Measurements from ENCODE around the gene HOXA11.
A peak's percentile ranks its signal among the peaks of the same experiment; 100 is the strongest.

GRCh38 chr7:27212497-27213432 lies 27.7 kb upstream of the HOXA11 start:
- TF ChIP-seq, protein P1, sequence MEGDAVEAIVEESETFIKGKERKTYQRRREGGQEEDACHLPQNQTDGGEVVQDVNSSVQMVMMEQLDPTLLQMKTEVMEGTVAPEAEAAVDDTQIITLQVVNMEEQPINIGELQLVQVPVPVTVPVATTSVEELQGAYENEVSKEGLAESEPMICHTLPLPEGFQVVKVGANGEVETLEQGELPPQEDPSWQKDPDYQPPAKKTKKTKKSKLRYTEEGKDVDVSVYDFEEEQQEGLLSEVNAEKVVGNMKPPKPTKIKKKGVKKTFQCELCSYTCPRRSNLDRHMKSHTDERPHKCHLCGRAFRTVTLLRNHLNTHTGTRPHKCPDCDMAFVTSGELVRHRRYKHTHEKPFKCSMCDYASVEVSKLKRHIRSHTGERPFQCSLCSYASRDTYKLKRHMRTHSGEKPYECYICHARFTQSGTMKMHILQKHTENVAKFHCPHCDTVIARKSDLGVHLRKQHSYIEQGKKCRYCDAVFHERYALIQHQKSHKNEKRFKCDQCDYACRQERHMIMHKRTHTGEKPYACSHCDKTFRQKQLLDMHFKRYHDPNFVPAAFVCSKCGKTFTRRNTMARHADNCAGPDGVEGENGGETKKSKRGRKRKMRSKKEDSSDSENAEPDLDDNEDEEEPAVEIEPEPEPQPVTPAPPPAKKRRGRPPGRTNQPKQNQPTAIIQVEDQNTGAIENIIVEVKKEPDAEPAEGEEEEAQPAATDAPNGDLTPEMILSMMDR (IDR thresholded peaks at IDR 0.05 in 8 of 11, conservative IDR thresholded peaks at IDR 0.05 in 3 of 11), result peak in 1 of 11 experiments; percentile 8
- TF ChIP-seq POLR2AphosphoS5 (IDR thresholded peaks at IDR 0.05), result no peak
- TF ChIP-seq POLR2A (IDR thresholded peaks at IDR 0.05), result no peak
